ENCODE data around the gene GAL.

DNA sequence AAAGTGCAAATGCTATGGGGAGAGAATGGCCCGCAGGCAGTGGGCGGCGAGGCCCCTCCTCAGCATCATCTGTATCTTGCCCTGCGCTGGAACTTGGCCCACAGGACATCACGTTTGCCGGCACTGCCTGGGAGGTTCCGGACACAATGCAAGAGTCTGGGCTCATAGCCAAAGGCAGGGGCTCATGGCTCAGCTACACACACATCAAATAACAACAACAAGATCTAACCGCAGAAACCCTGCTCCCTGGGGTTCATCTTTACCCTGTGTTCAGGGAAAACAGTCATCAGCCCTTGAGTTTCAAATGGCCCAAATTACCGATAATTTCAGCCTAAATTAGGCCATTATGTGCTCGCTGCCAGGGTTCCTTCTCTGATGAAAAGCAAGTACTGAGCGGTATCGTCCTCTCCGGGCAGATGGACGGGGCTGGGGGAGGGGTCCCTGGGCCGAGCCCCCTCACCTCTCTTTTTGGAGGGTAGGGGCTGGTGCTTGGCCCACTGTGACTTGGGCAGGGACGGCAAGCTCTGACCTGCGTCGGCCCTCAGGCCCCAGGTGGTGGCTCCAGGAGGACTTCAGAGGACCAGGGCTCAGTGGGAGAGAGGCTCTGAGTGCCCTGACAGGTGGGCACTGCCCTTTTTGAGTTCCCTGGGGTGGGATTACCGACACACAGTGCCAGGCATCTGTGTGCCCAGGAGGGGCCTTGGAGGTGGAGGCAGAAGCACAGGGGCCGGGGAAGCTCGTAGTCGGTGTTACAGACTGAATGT lies 25.0 kb upstream of the GAL start:
- TF ChIP-seq EZH2 (IDR thresholded peaks at IDR 0.05; ENCODE audit: borderline replicate concordance, low read length): no peak
- TF ChIP-seq, protein P1, sequence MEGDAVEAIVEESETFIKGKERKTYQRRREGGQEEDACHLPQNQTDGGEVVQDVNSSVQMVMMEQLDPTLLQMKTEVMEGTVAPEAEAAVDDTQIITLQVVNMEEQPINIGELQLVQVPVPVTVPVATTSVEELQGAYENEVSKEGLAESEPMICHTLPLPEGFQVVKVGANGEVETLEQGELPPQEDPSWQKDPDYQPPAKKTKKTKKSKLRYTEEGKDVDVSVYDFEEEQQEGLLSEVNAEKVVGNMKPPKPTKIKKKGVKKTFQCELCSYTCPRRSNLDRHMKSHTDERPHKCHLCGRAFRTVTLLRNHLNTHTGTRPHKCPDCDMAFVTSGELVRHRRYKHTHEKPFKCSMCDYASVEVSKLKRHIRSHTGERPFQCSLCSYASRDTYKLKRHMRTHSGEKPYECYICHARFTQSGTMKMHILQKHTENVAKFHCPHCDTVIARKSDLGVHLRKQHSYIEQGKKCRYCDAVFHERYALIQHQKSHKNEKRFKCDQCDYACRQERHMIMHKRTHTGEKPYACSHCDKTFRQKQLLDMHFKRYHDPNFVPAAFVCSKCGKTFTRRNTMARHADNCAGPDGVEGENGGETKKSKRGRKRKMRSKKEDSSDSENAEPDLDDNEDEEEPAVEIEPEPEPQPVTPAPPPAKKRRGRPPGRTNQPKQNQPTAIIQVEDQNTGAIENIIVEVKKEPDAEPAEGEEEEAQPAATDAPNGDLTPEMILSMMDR (conservative IDR thresholded peaks at IDR 0.05 in 1 of 2, IDR thresholded peaks at IDR 0.05 in 1 of 2; ENCODE audit: extremely low read depth in 1 of 2, insufficient read depth in 1 of 2, low read depth in 1 of 2, low read length in 2 of 2): no peak
